Right lobe of liver (tissue), 6 donors: ENCODE data around the gene BICC1. TPM values are rescaled to one million over a fixed set of nuclear protein-coding genes. Genes with fewer than 3 reads are reported as not detected.
A peak's percentile ranks its signal among the peaks of the same experiment; 100 is the strongest.

Experiments used
- ATAC-seq, 4 donors: fragments of 200-7000 bp; cut with Tn5 transposase; one replicate each; pipeline ENCODE4 v1.9.1; 2020; ENCODE audit warnings: mild to moderate bottlenecking in 4 of 4, moderate library complexity in 4 of 4
- DNase-seq, 3 donors: peaks; one replicate each; pipeline ENCODE4 v3.0.0-alpha.2; 2020
- H3K27ac ChIP-seq, 3 donors: fragments of 200-600 bp; one replicate each; pipeline ENCODE4 v1.8.0; 2022
- H3K27me3 ChIP-seq, 2 donors: fragments of 200-600 bp; one replicate each; pipeline ENCODE4 v1.8.0; 2022
- H3K36me3 ChIP-seq, 4 donors: fragments of 200-600 bp; sonication (generic) in 1 of 4; one replicate each; pipeline versions ENCODE4 v1.5.1 to v1.8.0; 2017 to 2022; ENCODE audit warnings: control low read depth in 1 of 4
- H3K4me1 ChIP-seq, 4 donors: fragments of 200-600 bp; sonication (generic) in 1 of 4; one replicate each; pipeline versions ENCODE4 v1.5.1 to v1.8.0; 2017 to 2022; ENCODE audit warnings: control low read depth in 1 of 4
- H3K4me3 ChIP-seq, 3 donors: fragments of 200-600 bp; one replicate each; pipeline ENCODE4 v1.8.0; 2022
- H3K9me3 ChIP-seq, 4 donors: fragments of 200-600 bp; sonication (generic) in 1 of 4; one replicate each; pipeline versions ENCODE4 v1.5.1 to v1.8.0; 2017 to 2022; ENCODE audit warnings: control low read depth in 1 of 4
- POLR2A ChIP-seq: fragments of 450-650 bp; IDR thresholded peaks from one replicate; pipeline ENCODE4 v1.6.1; 2017; ENCODE audit warnings: antibody characterized with exemption, mild to moderate bottlenecking
- WGBS: methylation state at CpG from one replicate; pipeline ENCODE4 v1.1.6; 2018; ENCODE audit warnings: low coverage, low lambda C conversion rate; ENCODE audit not compliant: insufficient coverage; ENCODE audit errors: missing lambda C conversion rate; 5-methylcytosine and 5-hydroxymethylcytosine counted together
- intact Hi-C, 2 donors: fragments of 100-400 bp; cut with DNase I; formaldehyde crosslinking; loops; one replicate each; pipeline versions ENCODE4 v1.11.2 to v1.14.1; 2022
- total RNA-seq, 6 experiments: library from RNA; depleted of rRNA in 2 of 6; stranded (reverse); fragments of >200 nt in 2 of 6; fragmentation: NEBNext Ultra II Directional in 3 of 6; extraction: Animal tissue kit (Norgen Biotek cat#: 25700) in 3 of 6; gene quantifications; one replicate each; pipeline versions ENCODE4 v1.1.0 to v1.2.4, GENCODE V29; 2016 to 2023
- TF ChIP-seq, protein P1 (sequence below), 4 donors: fragments of 200-600 bp in 3 of 4; fragments of 450-650 bp in 1 of 4; IDR thresholded peaks; one replicate each; pipeline versions ENCODE4 v1.5.1 to v1.8.0; 2016 to 2022; ENCODE audit warnings: antibody characterized with exemption in 4 of 4, mild to moderate bottlenecking in 2 of 4
- donor health status: DM: no; HTN: yes; CAD: no.
- donor health status: DM: no; HTN: no; CAD: no.
- donor health status: DM: no; HTN: no; CAD: no.
- donor health status: DM: no; HTN: yes; CAD: no.
- donor health status: DM: no; HTN: yes; CAD: no.

The BICC1 gene
- total RNA-seq, 6 experiments from 2014 or later, result 1.2 to 9.0 (median 2.3) TPM

DNA sequence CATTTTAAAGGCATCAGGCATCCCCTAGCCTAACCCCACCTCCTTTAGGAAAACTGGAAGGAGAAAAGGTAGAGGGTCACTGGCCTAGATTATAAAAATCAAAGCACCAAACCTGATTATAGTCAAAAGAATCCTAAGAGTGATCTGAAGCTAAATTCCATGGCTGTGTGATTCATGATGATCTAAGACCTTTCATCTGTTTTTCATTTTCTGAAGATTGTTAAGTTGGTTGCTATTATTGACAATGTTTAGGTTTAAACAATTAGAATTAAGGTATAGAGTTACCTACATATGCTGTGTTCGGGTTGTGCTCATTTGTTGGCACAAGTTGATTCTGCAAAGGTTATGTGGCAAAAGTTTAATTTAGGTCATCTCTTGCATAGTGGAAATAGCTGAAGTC lies 148.7 kb downstream of the BICC1 start:
- Histone ChIP-seq H3K4me3 (no peak overlapping the region), H3K27me3 (no peaks in the 10 kb centered on the region), H3K36me3 (no peaks in the 10 kb centered on the region), H3K27ac (no peak overlapping the region), H3K4me1 (peaks cover 0 to 8% (median under 1%) of the 10 kb centered on the region in 4 donors), H3K9me3 (peaks cover 0 to 6% (median 0%) of the 10 kb centered on the region in 4 donors)
- ATAC-seq (no peak), DNase-seq (no peak)
- intact Hi-C loops, result no loop called here
- 43% methylated on average over 1 of the region's 1 CpG for WGBS
- TF ChIP-seq, protein P1, sequence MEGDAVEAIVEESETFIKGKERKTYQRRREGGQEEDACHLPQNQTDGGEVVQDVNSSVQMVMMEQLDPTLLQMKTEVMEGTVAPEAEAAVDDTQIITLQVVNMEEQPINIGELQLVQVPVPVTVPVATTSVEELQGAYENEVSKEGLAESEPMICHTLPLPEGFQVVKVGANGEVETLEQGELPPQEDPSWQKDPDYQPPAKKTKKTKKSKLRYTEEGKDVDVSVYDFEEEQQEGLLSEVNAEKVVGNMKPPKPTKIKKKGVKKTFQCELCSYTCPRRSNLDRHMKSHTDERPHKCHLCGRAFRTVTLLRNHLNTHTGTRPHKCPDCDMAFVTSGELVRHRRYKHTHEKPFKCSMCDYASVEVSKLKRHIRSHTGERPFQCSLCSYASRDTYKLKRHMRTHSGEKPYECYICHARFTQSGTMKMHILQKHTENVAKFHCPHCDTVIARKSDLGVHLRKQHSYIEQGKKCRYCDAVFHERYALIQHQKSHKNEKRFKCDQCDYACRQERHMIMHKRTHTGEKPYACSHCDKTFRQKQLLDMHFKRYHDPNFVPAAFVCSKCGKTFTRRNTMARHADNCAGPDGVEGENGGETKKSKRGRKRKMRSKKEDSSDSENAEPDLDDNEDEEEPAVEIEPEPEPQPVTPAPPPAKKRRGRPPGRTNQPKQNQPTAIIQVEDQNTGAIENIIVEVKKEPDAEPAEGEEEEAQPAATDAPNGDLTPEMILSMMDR (IDR thresholded peaks at IDR 0.05), result no peak
- no peak for TF ChIP-seq POLR2A

DNA sequence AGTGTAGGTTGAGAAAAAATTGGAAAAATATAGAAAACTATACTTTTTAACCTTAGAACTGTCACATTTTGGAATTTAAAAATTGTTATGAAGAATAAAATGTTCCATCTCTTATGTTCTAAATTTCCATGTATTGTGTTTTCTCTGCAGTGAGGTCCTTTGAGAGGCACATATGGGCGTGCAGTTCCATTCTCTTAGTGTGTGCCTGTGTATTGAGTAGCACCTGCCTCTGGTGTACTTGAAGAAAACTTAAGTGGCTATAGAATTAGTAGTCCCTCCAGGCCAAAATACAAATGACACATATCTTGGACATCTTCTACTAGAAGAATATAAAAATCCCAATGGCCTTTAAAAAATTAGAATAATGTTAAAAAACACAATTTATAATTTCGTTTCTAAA lies 149.2 kb downstream of the BICC1 start:
- no peaks in the 10 kb centered on the region for H3K36me3 ChIP-seq
- no peak overlapping the region for H3K4me3 ChIP-seq
- H3K4me1 ChIP-seq, result peaks cover 0 to 13% (median 3%) of the 10 kb centered on the region in 4 donors
- peaks cover 0 to 6% (median 0%) of the 10 kb centered on the region in 4 donors for H3K9me3 ChIP-seq
- ATAC-seq (no peak), DNase-seq (no peak)
- H3K27me3 ChIP-seq, result no peaks in the 10 kb centered on the region
- TF ChIP-seq, protein P1 (IDR thresholded peaks at IDR 0.05), result no peak
- TF ChIP-seq POLR2A, result no peak
- WGBS, result 35% methylated on average over 2 of the region's 2 CpGs
- intact Hi-C loops, result no loop called here
- H3K27ac ChIP-seq, result no peak overlapping the region

DNA sequence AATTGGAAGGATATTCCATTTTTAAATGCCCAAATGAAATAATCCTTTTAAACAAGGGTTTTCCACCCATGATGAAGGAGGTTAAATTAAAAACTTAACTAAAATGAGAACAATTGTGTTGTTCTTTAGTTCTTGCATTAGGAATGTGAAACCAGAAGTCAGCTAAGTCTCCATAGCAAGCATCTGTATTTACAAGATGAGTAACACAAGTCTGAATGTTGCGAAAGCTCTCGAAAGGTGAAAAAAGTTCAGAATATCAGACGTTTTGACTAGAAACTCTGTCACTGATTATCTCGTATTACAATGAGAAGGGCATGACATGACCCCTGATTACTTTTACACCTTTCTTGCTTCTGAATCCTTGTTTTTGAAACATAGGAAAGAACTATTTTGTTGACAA lies 149.6 kb downstream of the BICC1 start:
- Histone ChIP-seq H3K36me3 (no peaks in the 10 kb centered on the region), H3K27me3 (no peaks in the 10 kb centered on the region), H3K4me1 (peaks cover 0 to 13% (median 4%) of the 10 kb centered on the region in 4 donors), H3K27ac (peak overlapping the region in 1 of 3 donors; percentile 9), H3K4me3 (no peak overlapping the region), H3K9me3 (peaks cover 0 to 6% (median 0%) of the 10 kb centered on the region in 4 donors)
- WGBS, result 10% methylated on average over 4 of the region's 4 CpGs
- ATAC-seq (peak; percentile 50 to 85 (median 76)), DNase-seq (no peak)
- no peak for TF ChIP-seq POLR2A
- TF ChIP-seq, protein P1 (IDR thresholded peaks at IDR 0.05), result no peak
- intact Hi-C loops, result no loop called here

DNA sequence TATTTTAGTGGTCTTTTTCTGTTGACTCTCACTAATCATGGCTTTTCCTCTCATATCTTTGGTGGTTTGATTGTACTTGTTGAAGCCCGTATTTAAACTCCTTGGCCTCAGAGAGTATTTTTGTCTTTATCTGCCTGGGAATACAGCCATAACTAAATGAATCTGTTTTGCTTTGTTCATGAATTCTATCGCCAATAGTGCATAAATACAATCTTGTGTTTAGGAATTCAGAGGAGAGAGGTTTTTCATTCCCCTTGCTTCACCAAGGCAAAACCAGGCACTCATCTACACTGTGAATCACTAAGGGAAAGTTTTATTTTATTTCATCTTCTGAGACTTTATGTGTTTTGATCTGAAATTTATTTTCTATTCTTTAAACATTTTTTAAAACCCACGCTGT lies 152.7 kb downstream of the BICC1 start:
- 25% methylated on average over 3 of the region's 3 CpGs for WGBS
- Histone ChIP-seq H3K27ac (peak overlapping the region; percentile 30 to 81 (median 77)), H3K27me3 (no peaks in the 10 kb centered on the region), H3K4me3 (peak overlapping the region in 2 of 3 donors; percentile 42 to 51), H3K4me1 (peaks cover 0 to 13% (median 4%) of the 10 kb centered on the region in 4 donors), H3K36me3 (no peaks in the 10 kb centered on the region), H3K9me3 (peaks cover 0 to 6% (median 0%) of the 10 kb centered on the region in 4 donors)
- intact Hi-C loops, result no loop called here
- no peak for DNase-seq
- TF ChIP-seq, protein P1 (IDR thresholded peaks at IDR 0.05), result no peak
- TF ChIP-seq POLR2A, result no peak
- peak; percentile 17 to 41 (median 32) for ATAC-seq
